CD4-positive, alpha-beta T cell treated with Interleukin-10 for 1 hour (primary cell): ENCODE results near the gene TMEM250.

Experiments used
- DNase-seq: peaks from one replicate; pipeline ENCODE4 v3.0.0-alpha.2; 2020

The TMEM250 gene

GRCh38 chr9:136147038-136147889 is 28.6 kb upstream of the TMEM250 start:
- no peak for DNase-seq

- DNase-seq = no peak
Observed at GRCh38 chr9:136146126-136147037, 27.7 kb upstream of the TMEM250 start.

GRCh38 chr9:136145580-136145979 is 26.9 kb upstream of the TMEM250 start:
- DNase-seq = no peak

GRCh38 chr9:136144450-136144849 is 25.8 kb upstream of the TMEM250 start:
- no peak for DNase-seq

GRCh38 chr9:136143215-136144001 is 24.7 kb upstream of the TMEM250 start:
- DNase-seq = no peak

- no peak for DNase-seq
Observed at GRCh38 chr9:136142859-136143214, 24.2 kb upstream of the TMEM250 start.

GRCh38 chr9:136142414-136142796 is 23.7 kb upstream of the TMEM250 start:
- DNase-seq = no peak

GRCh38 chr9:136141682-136142413 is 23.2 kb upstream of the TMEM250 start:
- DNase-seq = no peak

GRCh38 chr9:136140966-136141365 is 22.3 kb upstream of the TMEM250 start:
- DNase-seq = no peak

- no peak for DNase-seq
Observed at GRCh38 chr9:136140046-136140445, 21.4 kb upstream of the TMEM250 start.

GRCh38 chr9:136138566-136138965 is 19.9 kb upstream of the TMEM250 start:
- peak; percentile 39 for DNase-seq

GRCh38 chr9:136137321-136138265 is 18.9 kb upstream of the TMEM250 start:
- DNase-seq = no peak

- DNase-seq = no peak
Observed at GRCh38 chr9:136136127-136136925, 17.7 kb upstream of the TMEM250 start.

- DNase-seq = no peak
Observed at GRCh38 chr9:136135326-136136126, 16.9 kb upstream of the TMEM250 start.

GRCh38 chr9:136133959-136134484 is 15.3 kb upstream of the TMEM250 start:
- DNase-seq = no peak

- DNase-seq = peak; percentile 23
Observed at GRCh38 chr9:136133191-136133958, 14.7 kb upstream of the TMEM250 start.

- DNase-seq = no peak
Observed at GRCh38 chr9:136132512-136133050, 13.9 kb upstream of the TMEM250 start.
